ENCODE data around the gene SLMAP.

GRCh38 chr3:57753016-57753415, 3.1 kb upstream of the SLMAP start:
- TF ChIP-seq CTCF (conservative IDR thresholded peaks at IDR 0.05; ENCODE audit: low read length): no peak
- TF ChIP-seq EZH2phosphoT487 (IDR thresholded peaks at IDR 0.05; ENCODE audit: borderline replicate concordance): no peak
